A673 (cell line): ENCODE measurements around the gene RPL10A. TPM values are rescaled to one million over a fixed set of nuclear protein-coding genes. Genes with fewer than 3 reads are reported as not detected.

Source experiments
- BruUV-seq: library from RNA; stranded (reverse); fragments of 400-500 nt; replicated peaks from 2 replicates; lab custom pipeline; 2021; lab: Mats Ljungman, UMichigan
- CTCF ChIA-PET: fragments of 300-600 bp; sonication (Branson Sonifier 250); formaldehyde crosslinking; loops from one replicate; lab custom pipeline; 2022; ENCODE audit warnings: antibody characterized with exemption; lab: Charles Lee
- POLR2A ChIA-PET: fragments of 300-600 bp; sonication (Branson Sonifier 250); formaldehyde crosslinking; loops from one replicate; lab custom pipeline; 2022; ENCODE audit warnings: antibody characterized with exemption; ENCODE audit not compliant: low non-redundant PET; lab: Charles Lee
- DNase-seq: peaks from one replicate; pipeline ENCODE4 v3.0.0-alpha.2; 2015; ENCODE audit warnings: low spot score
- H3K27ac ChIP-seq: fragments of 200-600 bp; sonication (generic); 2 replicates; pipeline ENCODE4 v1.5.1; 2016; ENCODE audit warnings: mixed run types, low read depth, mild to moderate bottlenecking, mixed read lengths, antibody characterized with exemption, low read length; ENCODE audit not compliant: poor library complexity, severe bottlenecking
- H3K27me3 ChIP-seq: fragments of 200-600 bp; sonication (generic); replicated peaks from 2 replicates; pipeline ENCODE4 v1.6.1; 2017; ENCODE audit warnings: mixed run types, low read depth, mild to moderate bottlenecking, mixed read lengths, antibody characterized with exemption, low read length; ENCODE audit not compliant: insufficient read depth, poor library complexity
- H3K36me3 ChIP-seq: fragments of 200-600 bp; sonication (generic); 2 replicates; pipeline ENCODE4 v1.6.1; 2016; ENCODE audit warnings: mixed run types, mild to moderate bottlenecking, mixed read lengths, antibody characterized with exemption, low read length; ENCODE audit not compliant: insufficient read depth, poor library complexity, severe bottlenecking
- H3K4me1 ChIP-seq: fragments of 200-600 bp; sonication (generic); 2 replicates; pipeline ENCODE4 v1.6.1; 2017; ENCODE audit warnings: mixed run types, mild to moderate bottlenecking, mixed read lengths, antibody characterized with exemption, low read length; ENCODE audit not compliant: insufficient read depth, poor library complexity, severe bottlenecking
- H3K4me3 ChIP-seq: fragments of 200-600 bp; sonication (generic); 2 replicates; pipeline ENCODE4 v1.5.1; 2016; ENCODE audit warnings: low read depth, mixed run types, mild to moderate bottlenecking, mixed read lengths, low read length; ENCODE audit not compliant: poor library complexity, severe bottlenecking
- H3K9me3 ChIP-seq: fragments of 200-600 bp; sonication (generic); 2 replicates; pipeline ENCODE4 v1.6.1; 2016; ENCODE audit warnings: mixed run types, low read depth, mild to moderate bottlenecking, mixed read lengths, antibody characterized with exemption, low read length; ENCODE audit not compliant: poor library complexity, severe bottlenecking
- EZH2 ChIP-seq: fragments of 200-600 bp; sonication (generic); IDR thresholded peaks from 2 replicates; pipeline ENCODE4 v1.6.1; 2017; ENCODE audit warnings: borderline replicate concordance, low read depth, mild to moderate bottlenecking, mixed read lengths, antibody characterized with exemption, low read length; ENCODE audit not compliant: poor library complexity, severe bottlenecking
- intact Hi-C: fragments of 100-400 bp; cut with micrococcal nuclease; formaldehyde crosslinking; loops from one replicate; pipeline ENCODE4 v1.10.0; 2022; ENCODE audit not compliant: unreplicated experiment
- total RNA-seq: library from RNA; stranded (reverse); gene quantifications from 2 replicates; pipeline ENCODE4 v1.2.3, GENCODE V29; 2021
- TF ChIP-seq, protein P1 (sequence below): fragments of 300-800, 200-600 bp; sonication (generic); conservative IDR thresholded peaks from 2 replicates; pipeline ENCODE4 v1.5.1; 2017; ENCODE audit warnings: low read depth, mild to moderate bottlenecking, antibody characterized with exemption, low read length, moderate library complexity, mixed read lengths

Gene RPL10A
- total RNA-seq, 1 experiment from 2014 or later: 1,064 TPM

DNA sequence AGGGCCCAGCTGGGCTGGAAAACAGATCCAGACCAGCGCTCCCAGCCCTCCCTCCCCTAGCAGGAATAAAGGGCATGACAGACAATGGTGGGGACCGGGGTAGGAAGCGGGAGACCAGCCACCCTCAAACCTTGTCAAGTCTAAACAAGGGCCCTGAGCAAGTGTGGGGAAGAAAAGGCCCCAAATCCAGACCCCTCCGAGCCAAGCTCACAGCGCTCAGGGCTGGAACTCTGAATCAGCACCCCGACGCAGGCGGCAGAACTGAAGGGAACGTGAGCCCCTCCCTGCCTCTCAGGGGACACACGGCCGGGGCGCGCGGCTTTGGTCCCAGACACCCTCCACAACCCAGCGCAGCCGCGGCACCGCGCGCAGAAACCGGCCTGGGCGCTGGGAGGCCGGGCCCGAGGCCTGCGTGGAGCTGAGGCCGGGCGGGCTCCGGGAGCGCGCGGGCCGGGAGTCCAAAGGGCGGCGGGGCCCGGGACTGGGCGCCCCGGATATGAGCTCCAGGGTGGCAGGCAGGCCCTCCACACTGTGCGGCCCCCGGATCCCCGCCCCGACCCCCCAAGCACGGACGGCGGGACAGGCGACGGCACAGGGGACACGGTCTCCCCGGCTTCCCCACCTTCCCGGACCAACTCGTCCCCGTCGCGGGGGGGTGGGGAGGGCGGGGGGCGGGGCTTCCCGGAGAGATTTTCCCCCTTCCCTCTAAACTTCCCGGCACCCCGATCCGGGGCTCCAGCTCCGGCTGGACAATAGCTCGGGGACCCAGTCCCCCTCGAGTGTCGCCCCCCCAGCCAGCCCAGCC is 28.0 kb downstream of the RPL10A start:
- no peak for TF ChIP-seq EZH2
- TF ChIP-seq, protein P1, sequence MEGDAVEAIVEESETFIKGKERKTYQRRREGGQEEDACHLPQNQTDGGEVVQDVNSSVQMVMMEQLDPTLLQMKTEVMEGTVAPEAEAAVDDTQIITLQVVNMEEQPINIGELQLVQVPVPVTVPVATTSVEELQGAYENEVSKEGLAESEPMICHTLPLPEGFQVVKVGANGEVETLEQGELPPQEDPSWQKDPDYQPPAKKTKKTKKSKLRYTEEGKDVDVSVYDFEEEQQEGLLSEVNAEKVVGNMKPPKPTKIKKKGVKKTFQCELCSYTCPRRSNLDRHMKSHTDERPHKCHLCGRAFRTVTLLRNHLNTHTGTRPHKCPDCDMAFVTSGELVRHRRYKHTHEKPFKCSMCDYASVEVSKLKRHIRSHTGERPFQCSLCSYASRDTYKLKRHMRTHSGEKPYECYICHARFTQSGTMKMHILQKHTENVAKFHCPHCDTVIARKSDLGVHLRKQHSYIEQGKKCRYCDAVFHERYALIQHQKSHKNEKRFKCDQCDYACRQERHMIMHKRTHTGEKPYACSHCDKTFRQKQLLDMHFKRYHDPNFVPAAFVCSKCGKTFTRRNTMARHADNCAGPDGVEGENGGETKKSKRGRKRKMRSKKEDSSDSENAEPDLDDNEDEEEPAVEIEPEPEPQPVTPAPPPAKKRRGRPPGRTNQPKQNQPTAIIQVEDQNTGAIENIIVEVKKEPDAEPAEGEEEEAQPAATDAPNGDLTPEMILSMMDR: no peak
- no peaks in the 10 kb centered on the region for H3K9me3 ChIP-seq
- peak overlapping the region; percentile 71 for H3K4me3 ChIP-seq
- POLR2A ChIA-PET: no interaction called here
- CTCF ChIA-PET: no interaction called here
- no TSS peak for BruUV-seq
- intact Hi-C loops: no loop called here
- no peaks in the 10 kb centered on the region for H3K27me3 ChIP-seq
- DNase-seq: peak; percentile 63
- peaks cover 44% of the 10 kb centered on the region for H3K4me1 ChIP-seq
- peak overlapping the region; percentile 34 for H3K27ac ChIP-seq
- H3K36me3 ChIP-seq: no peaks in the 10 kb centered on the region

DNA sequence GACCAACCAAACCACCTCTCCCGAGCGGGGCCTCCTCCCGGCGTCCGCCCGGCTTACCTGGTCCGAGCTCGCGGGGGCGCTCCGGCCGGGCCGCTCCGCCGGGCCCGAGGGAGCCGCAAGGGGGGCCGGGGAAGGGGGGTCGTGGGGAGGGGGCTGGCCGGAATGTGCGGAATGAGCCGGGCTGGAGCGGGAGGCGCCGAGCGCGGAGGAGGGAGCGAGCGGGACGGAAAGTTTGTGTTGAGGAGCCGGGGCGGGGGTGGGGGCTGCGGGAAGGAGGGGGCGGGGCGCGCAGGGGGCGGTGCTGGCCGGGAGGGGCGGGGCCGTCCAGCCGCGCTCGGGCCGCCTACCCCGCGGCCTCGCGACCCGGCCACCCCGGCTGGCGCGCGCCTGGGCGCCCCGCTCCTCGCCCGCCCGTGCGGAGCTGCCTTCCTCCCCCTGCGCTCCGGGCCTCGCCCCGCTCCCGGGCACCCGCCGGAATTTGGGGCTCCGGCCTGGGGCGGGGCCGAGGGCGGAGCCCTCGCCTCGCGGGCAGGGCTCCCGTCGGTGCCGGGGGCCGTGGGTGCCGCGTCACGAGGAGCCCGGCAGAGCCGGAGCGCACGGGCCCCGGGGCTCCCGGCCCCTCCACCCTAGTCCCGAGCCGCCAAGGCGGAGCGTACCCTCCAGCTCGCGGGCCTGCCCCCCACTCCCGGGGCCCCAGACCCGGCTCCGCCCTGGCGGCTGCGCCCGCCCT is 28.8 kb downstream of the RPL10A start, which contains the start of gene TEAD3:
TEAD3 (minus strand) TSS at position 239 of the 730 bp plus-strand sequence.
- peak; percentile 56 for DNase-seq
- H3K9me3 ChIP-seq: no peaks in the 10 kb centered on the region
- no peaks in the 10 kb centered on the region for H3K36me3 ChIP-seq
- ChIA-PET POLR2A (no interaction called here), CTCF (interaction anchor here (0.5 kb wide), 1 partner anchor 10 kb away, joined by 10 read pairs; no protein-coding TSS in a partner anchor)
- H3K27ac ChIP-seq: peak within 1 kb of the TSS; percentile 78
- H3K4me1 ChIP-seq: peaks cover 36% of the 10 kb centered on the region
- intact Hi-C loops: no loop called here
- no peaks in the 10 kb centered on the region for H3K27me3 ChIP-seq
- BruUV-seq: no TSS peak
- no peak for TF ChIP-seq EZH2
- TF ChIP-seq, protein P1: peak; percentile 14; the same call in 1 of the 2 replicates
- peak within 1 kb of the TSS; percentile 71 for H3K4me3 ChIP-seq

DNA sequence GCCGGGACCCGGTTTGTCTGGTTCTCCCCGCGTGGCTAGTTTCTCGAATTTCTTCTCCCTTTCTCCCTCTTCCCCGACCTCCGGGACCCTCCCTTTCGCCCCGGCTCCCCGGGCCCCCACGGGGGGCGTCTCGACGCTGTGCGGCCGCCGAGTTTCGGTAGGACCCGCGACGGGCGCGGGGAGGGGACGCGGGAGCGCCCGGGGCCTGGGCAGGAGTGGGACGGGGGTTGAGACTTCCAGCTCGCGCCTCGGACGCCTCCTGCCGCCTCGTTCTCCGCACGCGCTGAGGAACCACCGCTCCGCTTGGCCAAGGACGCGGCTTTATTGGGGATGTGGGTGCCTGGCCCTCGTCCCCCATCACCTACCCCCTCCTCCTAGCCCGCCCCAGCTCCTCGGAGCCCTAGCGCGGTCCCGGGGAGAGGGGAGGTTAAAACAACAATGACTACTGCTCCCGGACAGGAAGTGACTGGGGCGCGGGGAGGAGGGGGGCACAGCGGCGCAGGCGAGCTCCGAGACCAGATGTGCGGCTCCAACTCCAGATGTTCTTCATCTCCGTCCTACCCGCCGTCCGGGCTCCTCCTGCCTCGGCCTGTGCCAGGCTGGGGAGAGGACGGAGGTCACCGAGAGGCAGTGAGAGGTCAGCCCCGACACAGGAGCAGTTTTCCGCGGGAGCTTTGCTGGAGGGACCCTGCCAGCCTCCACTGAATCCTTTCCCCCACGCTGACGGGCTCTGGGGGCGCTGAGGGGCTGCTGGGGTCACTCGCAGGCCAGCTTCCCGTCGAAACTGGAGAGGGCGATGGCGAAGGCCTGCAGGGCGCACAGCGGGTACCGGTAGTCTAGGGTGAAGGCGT is 29.6 kb downstream of the RPL10A start:
- Histone ChIP-seq H3K4me1 (peaks cover 28% of the 10 kb centered on the region), H3K27me3 (no peaks in the 10 kb centered on the region), H3K4me3 (peak overlapping the region; percentile 71), H3K27ac (peak overlapping the region; percentile 78), H3K36me3 (no peaks in the 10 kb centered on the region), H3K9me3 (no peaks in the 10 kb centered on the region)
- TF ChIP-seq EZH2: no peak
- TF ChIP-seq, protein P1: no peak
- peak; percentile 51 for DNase-seq
- ChIA-PET CTCF (interaction anchor here (0.5 kb wide), 1 partner anchor 9 kb away, joined by 10 read pairs; no protein-coding TSS in a partner anchor), POLR2A (no interaction called here)
- BruUV-seq: no TSS peak
- intact Hi-C loops: no loop called here
